ENCODE measurements around the gene BSND.
"Not testable (repeated sequence)": the region's sequence is repeated elsewhere in the genome, so short reads cannot be mapped to it uniquely, and the experiment has no call there.

BSND gene

DNA sequence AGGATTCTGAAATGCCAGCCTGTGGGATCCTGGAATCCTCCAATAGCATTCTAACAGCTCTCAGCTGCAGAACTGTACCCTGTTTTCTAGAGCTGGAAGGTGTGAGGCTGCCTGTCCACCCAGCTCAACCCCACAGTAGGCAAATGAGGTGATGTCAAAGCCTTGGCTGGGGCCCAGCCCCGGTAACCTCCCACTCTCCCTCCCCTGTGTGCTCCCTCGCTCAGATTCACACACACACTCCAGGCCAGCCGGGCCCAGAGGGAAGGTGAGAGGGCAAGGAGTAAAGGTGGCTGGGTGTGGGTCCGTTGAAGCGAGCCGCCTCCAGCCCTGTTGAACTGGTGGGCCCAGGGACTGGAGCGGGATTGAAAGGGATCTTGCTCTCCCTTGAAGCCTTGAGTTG is at the start of gene BSND:
Gene BSND (plus strand): TSS at position 257 of the 400 bp plus-strand sequence. CDS start 254 bp downstream, outside the sequence.
- in situ Hi-C loops (cut with MboI; ENCODE audit: low sequenced_read_pairs): loop anchor here (5.0 kb wide), 1 partner anchor 46 kb away; no protein-coding TSS in a partner anchor

DNA sequence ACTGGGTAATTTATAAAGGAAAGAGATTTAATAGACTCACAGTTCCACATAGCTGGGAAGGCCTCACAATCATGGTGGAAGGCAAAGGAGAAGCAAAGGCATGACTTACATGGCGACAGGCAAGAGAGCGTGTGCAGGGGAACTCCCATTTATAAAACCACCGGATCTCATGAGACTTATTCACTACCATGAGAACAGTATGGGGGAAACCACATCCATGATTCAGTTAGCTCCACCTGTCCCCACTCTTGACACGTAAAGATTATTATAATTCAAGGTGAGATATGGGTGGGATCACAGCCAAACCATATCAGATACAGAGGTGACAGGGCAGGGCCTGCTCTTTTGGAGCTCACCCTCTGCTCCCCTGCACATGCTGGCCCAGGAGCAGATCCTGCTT is 49.7 kb upstream of the BSND start:
- in situ Hi-C loops (cut with MboI; ENCODE audit: low sequenced_read_pairs): no loop called here

DNA sequence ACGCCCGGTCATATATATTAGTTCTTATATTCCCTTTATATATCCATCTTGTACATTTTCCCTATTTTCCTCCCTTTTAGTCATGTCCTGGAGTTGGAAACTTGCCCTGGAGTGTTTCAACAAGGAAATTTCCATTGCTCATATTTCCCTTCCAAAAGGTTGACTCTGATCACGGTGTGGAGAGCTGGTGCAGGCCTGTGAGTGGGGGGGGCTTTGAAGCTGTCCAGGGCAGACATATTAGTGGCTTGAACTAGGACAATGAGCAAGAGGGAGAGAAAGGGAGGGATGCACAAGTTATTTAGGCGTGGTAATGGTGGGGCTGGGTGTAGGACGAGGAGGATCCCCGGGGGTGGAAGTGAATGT is 48.7 kb upstream of the BSND start:
- in situ Hi-C loops (cut with MboI; ENCODE audit: low sequenced_read_pairs): loop anchor here (5.0 kb wide), 1 partner anchor 47 kb away; the partner anchor contains the start of gene BSND

DNA sequence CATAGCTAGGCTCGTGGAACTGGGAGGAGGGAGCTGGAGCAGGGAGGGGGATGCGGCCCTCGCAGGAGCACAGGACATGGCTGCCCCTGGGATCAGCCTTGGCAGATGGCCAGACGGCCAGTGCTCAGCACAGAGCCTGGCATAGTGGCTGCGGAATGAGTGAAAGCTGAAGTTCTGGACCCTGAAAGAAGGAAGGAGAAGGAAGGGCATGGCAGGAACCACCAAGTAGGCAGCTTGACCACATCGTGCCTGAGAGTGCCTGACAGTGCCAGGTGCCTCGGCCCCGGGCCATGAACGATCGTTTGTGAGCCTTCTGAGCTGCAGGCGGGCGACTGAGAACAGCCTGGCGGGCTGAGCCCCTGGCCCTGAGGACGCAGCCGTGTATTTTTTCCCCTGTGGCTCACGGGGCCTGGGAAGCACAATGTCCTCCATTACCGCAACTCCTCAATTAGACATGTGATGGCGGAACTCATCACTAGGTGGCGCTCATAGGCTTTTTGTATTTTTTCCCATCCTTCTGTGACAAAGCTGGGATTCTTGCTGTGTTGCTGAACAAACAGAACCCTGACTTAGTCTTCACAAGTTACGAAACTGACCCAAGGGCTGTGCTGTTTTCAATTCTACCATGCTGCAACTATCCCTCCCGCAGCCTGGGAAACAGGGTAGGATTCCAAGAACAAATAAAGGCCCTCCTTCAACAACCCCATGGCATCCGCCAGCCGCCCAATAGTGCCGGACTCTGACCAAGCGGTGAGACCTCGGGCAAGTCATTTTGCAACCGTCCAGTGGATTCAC is 48.2 kb upstream of the BSND start:
- in situ Hi-C loops (cut with MboI; ENCODE audit: low sequenced_read_pairs): loop anchor here (5.0 kb wide), 1 partner anchor 47 kb away; the partner anchor contains the start of gene BSND

DNA sequence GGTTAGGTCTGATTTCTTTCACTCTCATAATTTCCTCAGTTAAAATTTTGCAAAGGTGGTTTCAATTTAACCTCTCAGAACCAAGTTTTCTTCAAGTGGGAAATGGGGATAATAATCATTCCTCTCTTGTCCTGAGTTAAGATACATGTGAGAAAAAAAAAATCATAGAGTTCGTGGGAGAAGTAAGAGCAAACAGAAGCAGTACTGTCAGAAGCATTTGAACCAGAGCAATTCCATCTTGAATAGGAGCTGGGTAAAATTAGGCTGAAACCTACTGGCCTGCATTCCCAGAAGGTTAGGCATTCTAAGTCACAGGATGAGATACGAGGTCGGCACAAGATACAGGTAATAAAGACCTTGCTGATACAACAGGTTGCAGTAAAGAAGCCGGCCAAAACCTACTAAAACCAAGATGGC is 46.9 kb upstream of the BSND start:
- in situ Hi-C loops (cut with MboI; ENCODE audit: low sequenced_read_pairs): loop anchor here (5.0 kb wide), 1 partner anchor 45 kb away; the partner anchor contains the start of gene BSND

DNA sequence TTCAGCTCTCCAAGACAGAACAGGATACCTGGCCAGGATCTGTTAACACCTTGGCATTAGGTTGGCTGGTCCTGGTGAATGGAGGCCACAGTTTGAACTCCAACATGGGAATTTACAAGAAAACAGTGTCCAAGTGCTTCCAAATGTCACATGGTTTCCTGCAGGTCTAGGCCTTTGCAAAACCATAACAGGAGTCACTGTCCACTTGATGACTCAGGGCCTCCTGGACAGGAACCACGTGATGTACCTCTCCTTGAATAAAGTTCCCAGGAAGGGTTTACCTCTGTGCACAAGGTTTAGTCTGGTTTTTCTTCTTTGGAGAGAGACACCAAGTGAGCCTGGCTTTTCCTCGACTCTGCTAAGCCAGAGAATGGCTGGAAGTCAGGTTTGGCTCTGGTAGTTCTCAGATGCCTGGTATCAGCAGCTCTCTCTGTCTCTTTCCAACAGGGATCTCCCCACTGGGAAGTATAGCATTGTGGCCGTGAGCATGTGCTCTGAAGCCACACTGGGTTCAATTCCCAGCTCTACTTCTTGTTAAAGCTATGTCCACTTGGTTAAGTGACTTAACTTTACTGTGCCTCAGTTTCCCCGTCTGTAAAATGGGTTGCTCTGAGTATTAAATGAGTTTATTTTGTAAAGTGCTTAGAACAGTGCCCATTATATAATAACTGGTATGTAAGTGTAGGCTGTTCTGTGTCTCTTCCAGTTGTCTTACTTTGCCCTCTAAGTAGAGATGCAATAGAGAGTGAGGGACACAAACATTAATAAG is 45.6 kb upstream of the BSND start:
- in situ Hi-C loops (cut with MboI; ENCODE audit: low sequenced_read_pairs): loop anchor here (5.0 kb wide), 1 partner anchor 44 kb away; the partner anchor contains the start of gene BSND

DNA sequence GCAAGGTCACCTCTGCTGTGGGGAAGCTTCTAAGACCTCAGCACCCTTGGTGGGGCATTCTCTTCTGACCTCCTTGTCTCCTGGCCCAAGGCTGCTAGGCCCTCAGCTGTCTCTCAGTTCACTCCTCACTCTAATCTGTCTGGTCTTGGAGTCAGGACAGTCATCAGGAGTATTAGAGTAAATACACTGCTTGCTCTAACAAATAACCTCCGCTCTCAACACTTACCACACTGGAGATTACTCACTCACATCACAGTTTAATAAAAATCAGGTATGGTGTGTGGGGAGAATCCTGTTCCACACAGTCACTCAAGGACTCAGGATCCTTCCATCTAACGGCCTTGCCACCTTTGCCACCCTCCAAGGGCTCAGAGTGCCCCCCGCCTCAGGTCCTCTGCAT is 44.9 kb upstream of the BSND start:
- in situ Hi-C loops (cut with MboI; ENCODE audit: low sequenced_read_pairs): loop anchor here (5.0 kb wide), 1 partner anchor 43 kb away; the partner anchor contains the start of gene BSND

DNA sequence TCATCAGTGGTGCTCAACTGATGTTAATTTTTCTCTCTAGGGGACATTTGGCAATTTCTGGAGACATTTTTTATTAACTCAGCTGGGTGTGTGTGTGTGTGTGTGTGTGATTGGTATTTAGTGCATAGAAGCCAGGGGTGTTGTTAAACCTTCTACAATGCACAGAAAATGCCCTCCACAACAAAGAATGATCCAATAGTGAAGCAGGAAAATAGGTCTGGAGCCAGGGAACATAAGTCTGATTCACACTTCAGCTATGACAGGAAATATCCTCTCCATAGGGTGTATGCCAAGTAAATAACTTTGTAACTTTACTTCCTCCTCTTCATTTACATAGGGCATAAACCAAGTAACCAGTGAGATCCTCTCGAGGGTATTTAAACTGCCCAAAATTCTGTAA is 43.4 kb upstream of the BSND start:
- in situ Hi-C loops (cut with MboI; ENCODE audit: low sequenced_read_pairs): no loop called here

DNA sequence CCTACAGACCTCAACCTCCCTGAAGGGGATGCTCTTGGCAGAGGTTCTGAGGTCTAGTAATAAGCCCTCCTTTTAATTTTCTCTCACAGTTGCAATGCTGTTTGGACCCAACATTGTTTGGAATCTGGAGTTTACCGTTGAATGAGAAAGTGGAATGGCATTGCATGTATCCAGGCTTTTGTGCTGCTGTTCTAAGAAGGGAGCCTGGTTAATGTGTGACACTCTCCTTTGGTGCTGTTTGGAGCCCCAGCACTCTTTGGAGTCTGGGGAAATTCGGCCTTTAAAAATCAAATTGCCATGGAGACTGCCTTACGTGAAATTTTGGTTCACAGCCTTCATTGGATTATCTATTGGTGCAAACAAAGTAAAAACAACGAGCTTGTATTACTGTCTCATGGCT is 42.0 kb upstream of the BSND start:
- in situ Hi-C loops (cut with MboI; ENCODE audit: low sequenced_read_pairs): no loop called here

DNA sequence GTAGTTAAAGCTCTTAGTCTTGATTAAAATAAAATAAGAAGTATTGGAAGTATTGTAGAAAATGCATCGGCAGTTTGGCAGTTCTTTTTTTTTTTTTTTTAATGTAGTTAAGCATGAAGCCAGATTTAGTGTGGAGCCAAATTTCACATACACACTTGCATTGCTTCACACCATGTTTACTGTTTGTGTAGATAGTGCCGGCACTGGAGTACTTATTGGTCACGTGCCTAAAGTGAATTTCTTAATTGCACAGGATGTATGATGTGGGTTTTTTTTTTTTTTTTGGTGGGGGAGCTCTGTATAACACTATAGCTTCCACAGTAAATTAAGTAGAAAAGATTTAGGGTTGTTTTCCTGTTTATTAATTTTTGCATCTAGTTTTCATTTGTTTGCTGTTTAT is 39.5 kb upstream of the BSND start:
- in situ Hi-C loops (cut with MboI; ENCODE audit: low sequenced_read_pairs): no loop called here

DNA sequence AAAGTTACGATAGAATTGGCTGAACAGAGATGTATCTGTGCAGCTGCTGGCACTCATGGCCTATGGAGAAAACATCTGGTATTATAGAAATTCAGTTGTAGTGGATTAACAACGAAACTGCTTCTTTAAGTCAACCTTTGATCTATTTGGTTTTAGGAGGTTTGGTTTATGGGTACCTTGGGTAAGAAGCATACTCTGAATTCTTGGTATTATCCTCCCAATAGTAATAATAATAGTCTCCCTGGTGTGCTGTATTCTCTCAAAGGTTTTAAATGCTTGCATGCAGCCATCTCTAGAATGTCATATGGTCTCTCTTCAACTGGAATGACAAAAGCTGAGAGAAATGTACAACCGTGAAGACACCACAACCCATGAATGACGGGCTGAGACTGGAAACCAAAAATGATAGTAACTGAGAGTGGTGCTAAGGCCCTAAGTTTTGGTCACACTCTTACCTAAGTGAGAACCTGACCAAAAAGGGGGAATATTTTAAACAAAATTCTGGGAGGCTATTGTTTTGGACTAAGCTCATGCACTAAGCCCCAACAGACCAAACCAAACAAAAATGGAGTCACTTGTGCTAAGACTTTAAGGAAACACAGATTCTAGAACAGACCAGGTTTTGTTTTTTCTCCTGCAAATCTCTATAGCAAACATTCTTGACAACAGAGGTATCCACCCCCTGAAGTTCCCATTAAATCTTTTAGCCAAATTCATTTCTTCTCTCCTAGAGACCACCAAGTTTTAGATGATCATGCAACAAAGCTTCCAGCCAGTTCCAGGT is 35.9 kb upstream of the BSND start:
- in situ Hi-C loops (cut with MboI; ENCODE audit: low sequenced_read_pairs): no loop called here

DNA sequence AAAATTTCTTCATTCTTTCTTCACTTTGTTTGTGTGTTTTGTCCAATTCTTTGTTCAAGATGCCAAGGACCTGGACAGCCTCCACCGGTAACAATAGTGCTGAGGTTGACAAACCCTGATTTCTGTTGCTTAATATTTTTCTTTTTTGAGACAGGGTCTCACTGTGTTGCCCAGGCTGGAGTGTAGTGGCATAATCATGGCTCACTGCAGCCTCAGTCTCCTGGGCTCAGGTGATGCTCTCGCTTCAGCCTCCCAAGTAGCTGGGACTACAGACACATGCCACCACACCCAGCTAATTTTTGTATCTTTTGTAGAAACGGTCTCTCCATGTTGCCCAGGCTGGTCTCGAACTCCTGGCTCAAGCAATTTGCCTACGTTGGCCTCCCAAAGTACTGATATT is 34.9 kb upstream of the BSND start:
- in situ Hi-C loops (cut with MboI; ENCODE audit: low sequenced_read_pairs): not testable (repeated sequence)

DNA sequence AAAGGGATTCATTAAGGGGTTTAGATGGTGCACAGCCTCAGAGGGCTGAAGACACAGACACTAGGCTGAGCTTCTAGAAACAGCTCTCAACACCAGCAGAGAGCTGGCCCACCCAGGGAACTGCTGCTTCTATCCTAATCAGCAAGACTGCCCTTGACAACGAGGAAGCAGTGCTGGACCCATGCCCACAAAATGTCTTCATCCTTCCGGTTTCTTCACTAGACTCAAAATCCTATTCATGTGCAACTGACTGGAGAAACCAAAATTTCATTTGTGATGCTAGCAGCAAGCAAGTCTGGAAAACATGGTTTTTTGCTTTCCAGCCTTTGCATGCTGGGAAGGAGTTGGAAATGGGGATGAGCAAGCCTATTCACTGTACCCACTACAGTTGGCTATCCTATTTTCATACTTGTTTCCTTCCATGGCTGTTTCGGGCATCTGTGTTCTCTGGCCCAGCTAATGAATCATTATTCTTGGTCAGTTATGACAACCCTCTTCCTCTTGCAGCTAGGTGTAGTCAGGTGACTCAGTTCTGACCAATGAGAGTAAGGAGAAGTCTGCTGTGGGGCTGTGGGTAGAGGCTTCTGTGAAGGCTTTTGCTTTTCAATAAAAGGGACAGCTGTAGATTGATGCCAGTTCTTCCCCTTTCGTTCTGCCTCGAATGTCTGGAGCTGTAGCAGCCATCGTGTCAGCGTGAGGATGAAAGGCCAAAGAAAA is 33.0 kb upstream of the BSND start:
- in situ Hi-C loops (cut with MboI; ENCODE audit: low sequenced_read_pairs): no loop called here

DNA sequence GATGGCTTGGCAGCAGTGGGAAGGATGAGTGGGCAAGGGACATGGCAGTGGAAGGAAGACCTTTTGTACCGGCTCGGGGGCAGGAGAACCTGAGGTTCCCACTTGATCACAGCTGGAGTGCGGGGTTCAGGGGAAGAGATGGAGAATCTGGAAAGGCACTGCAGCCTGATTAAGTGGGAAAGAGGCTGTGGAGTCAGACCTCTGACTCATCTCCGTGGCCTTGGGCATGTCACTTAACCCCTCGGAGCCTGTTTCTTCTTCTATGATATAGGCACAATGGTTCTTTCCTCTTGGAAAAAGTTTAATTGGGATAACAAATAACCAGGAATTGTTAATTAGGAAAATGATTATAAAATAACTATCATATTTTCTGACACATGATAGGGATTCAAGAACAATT is 31.4 kb upstream of the BSND start:
- in situ Hi-C loops (cut with MboI; ENCODE audit: low sequenced_read_pairs): no loop called here

DNA sequence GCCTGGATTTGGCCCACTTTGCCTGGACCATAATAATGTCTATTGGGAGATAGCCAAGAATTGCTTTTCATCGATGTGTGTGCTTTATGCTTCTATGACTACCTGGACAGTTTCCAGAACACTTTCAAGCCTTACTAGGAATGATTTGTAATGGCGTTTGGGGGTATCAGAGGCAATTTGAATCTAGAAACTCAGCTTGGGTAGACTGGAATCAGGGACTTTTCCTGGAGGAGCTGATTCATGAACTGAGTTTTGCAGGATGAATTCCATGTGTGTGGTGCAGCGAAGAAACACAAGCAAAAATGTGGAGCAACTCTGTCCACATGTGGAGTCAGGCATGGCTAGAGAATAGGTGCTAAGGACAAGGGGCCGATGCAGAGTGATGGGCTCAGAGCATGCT is 30.2 kb upstream of the BSND start:
- in situ Hi-C loops (cut with MboI; ENCODE audit: low sequenced_read_pairs): no loop called here

DNA sequence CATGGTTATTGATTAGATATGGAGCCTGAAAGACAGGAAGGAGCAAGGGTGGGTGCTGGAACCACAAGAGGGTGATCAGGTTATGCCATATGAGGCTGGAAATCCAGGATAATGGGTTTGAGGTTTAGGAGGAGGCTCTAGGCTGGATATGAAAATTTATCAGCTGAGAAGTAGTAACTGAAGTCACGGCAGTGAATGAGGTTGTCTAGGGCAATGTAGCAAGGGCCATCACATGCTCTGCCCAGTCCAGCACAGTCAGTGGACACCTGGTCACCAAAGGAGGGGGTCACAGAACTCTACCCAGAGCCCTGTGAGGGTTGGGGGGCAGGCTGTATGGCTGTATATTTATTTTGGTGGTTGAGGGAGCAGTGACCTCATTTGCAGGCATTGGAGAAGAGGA is 28.9 kb upstream of the BSND start:
- in situ Hi-C loops (cut with MboI; ENCODE audit: low sequenced_read_pairs): no loop called here

DNA sequence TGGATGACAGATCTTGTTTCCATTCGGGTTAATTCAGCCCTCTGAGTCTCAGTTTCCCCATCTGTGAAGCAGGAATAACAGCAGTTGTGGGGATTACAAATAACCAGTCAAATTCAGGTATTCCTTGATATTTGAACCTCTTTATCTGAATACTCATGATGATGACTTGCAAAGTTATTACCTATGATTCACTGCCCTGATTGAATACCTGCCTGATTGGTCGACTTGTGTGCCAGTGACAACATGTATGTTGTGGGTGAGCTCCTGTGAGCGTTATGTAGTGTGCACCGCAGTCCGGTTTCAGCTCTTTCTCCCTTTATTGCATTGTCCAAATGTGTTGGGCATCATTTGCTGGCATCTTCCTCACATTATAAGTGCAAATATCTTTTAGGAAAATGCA is 27.8 kb upstream of the BSND start:
- in situ Hi-C loops (cut with MboI; ENCODE audit: low sequenced_read_pairs): no loop called here

DNA sequence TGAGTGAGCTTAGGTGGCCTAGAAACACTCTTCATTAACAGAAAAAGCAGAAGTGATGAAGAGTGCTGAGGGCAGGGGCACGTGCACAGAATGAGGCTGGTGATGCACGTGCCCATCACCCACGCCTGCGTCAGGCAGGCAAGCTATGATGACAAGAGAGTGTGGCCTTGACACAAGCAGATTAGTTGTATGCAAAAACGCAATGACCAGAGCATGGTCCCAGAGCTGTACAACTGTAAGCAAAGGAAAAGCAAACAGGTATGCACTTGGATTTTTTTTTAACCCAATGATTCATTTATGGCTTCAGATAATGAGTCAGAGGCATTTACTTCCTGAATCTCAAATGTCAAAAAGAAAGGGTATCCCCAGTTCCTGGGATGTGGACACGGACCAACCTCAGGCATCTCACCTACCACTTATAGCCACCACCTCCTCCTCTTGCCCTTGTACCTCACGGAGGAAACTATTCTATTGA is 27.4 kb upstream of the BSND start:
- in situ Hi-C loops (cut with MboI; ENCODE audit: low sequenced_read_pairs): no loop called here

DNA sequence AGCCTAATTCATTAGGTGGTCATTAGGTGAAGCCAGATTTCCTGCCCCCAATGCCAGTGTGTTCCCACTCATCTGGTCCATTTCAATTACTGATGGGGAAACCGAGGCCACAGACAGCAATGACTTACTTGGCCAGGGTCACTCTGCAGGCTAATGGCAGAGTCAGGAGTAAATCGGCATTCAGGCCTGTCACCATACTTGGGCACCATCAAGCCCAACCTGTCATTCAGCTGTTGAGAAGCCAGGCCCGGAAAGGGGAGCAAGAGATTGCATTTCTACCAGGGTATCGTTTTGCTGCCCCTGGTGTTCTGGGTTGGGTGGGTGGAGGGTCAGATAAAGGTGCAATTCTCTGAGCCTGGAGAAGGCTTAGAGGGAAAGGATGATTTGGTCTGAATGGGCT is 26.3 kb upstream of the BSND start:
- in situ Hi-C loops (cut with MboI; ENCODE audit: low sequenced_read_pairs): no loop called here

DNA sequence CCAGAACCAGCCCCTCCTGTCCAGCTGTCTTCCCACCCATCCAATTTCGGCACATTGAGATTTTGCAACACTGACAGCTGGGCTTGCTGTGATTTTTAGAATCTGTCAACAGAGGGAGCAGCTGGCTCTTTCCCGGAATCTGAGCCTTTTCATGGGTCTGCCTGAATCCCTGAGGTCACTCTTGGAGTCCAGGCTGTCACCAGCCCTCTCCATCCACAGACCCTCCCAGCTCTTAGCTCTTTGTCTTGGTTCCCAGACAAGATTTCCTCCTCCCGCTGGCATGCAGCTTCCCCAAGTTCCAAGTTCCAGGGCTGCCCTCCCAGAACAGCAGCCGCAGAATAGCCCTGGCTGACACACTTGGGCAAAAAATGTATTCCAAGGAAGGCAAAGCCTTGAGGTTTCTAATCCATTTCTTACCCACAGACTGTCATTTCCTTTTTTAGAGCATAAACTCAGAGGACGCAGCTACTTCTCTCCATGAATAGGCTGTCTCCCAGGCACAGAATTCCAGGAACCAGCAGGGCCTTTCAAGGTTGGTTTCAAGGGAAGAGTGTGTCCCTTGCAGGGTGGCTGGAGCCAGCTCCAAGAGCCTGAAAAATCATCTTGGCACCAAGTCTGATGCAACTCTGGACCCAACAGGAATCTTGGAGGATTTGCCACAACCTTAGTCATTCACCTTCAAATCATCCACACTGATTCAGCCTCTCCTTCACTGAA is 25.4 kb upstream of the BSND start:
- in situ Hi-C loops (cut with MboI; ENCODE audit: low sequenced_read_pairs): no loop called here

Measured in HL-60/S4 (cell line).